NT2/D1 (cell line): ENCODE results near the gene NIPBL.

ENCODE experiments used
- DNase-seq: peaks from one replicate; pipeline ENCODE4 v3.0.0-alpha.2; 2011; ENCODE audit warnings: low read depth, low spot score
- H3K27me3 ChIP-seq: 2 replicates; pipeline ENCODE4 v1.6.0; 2011; ENCODE audit warnings: mild to moderate bottlenecking; ENCODE audit not compliant: insufficient read length, insufficient read depth
- H3K36me3 ChIP-seq: 2 replicates; pipeline ENCODE4 v1.6.1; 2011; ENCODE audit warnings: mild to moderate bottlenecking, low read length, mixed read lengths; ENCODE audit not compliant: insufficient read depth, insufficient read length
- H3K4me1 ChIP-seq: 2 replicates; pipeline ENCODE4 v1.5.1; 2011; ENCODE audit not compliant: insufficient read depth, insufficient read length
- H3K4me3 ChIP-seq: 2 replicates; pipeline ENCODE4 v1.5.1; 2011; ENCODE audit warnings: low read depth; ENCODE audit not compliant: insufficient read length
- H3K9ac ChIP-seq: 2 replicates; pipeline ENCODE4 v1.6.0; 2011; ENCODE audit warnings: low read depth; ENCODE audit not compliant: insufficient read length
- H3K9me3 ChIP-seq: 2 replicates; pipeline ENCODE4 v1.5.1; 2011; ENCODE audit warnings: mild to moderate bottlenecking, low read length; ENCODE audit not compliant: insufficient read depth
- SUZ12 ChIP-seq: IDR thresholded peaks from 2 replicates; pipeline ENCODE4 v1.6.1; 2011; ENCODE audit not compliant: insufficient read length, insufficient read depth; ENCODE audit errors: extremely low read depth
- YY1 ChIP-seq: IDR thresholded peaks from 2 replicates; pipeline ENCODE4 v1.6.1; 2011; ENCODE audit not compliant: insufficient read length, insufficient read depth
- ZNF274 ChIP-seq: IDR thresholded peaks from 2 replicates; pipeline ENCODE4 v1.6.1; 2011; ENCODE audit warnings: mild to moderate bottlenecking, low read depth, low read length

Gene NIPBL

DNA sequence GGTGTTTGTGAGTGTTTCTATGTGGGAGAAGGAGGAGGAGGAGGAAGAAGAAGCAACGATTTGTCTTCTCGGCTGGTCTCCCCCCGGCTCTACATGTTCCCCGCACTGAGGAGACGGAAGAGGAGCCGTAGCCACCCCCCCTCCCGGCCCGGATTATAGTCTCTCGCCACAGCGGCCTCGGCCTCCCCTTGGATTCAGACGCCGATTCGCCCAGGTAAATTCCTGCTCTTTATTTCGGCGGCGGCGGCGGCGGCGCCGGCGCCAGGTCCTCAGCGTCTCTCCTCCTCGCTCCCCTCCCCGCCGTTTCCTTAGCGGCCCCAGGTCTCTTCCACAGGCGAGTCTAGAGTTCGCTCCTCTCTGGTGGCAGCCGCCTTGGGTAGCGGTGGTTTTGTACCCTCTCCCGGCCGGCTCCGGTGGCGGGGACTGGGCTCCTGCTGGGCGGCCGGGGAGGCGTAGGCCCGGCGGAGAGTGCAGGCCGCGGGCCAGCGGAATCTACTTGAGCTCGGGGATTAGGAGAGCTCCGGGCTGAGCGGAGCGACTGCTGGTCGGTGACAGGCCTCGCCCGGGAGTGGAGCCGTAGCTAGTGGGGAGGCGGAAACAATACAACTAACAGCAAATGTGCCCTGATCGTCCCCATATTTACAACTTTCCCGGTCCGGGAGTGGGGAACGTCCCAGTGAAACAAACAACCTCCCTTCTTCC is 547 bp downstream of the NIPBL start:
- H3K4me1 ChIP-seq, result no peaks in the 10 kb centered on the region
- DNase-seq, result no peak
- H3K4me3 ChIP-seq, result peak overlapping the region; percentile 86

DNA sequence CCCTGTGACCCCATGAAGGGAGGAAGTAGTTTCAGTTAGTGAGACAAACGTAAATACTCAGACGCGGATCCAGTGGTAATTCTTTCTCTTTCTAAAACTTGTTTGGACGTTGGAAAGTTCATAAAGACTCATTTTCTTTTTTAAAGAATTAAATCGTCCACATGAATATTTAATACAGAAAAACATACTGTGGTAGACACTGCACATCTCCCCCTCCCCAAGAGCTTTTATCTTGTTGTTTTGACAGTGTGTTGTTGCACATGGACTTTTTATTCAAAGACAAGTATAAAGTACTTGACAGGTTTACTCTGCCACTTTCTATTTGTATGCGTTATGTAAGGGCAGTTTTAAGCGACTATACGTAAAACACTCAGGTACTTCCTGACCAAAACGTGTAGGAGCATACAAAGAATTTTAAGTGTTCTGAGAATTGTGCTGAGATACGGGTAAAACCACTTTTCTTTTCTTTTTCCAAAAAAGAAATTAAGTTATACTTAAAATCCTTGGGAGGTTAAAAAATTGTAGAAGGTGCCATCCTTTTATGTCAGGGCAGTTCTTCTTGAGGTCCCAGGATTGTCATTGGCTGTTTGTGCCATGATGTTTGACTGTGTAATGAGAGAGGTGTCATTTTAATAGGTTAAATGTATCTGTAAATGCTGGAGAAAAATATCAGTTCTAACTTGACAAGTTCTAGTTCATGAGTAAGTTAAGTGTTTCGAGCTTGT is 1.3 kb downstream of the NIPBL start:
- TF ChIP-seq ZNF274 (no peak), YY1 (no peak), SUZ12 (no peak)
- Histone ChIP-seq H3K4me3 (peak overlapping the region; percentile 86), H3K36me3 (no peaks in the 10 kb centered on the region), H3K27me3 (no peaks in the 10 kb centered on the region), H3K4me1 (no peaks in the 10 kb centered on the region), H3K9me3 (no peaks in the 10 kb centered on the region), H3K9ac (peak overlapping the region; percentile 92)
- DNase-seq, result no peak

More for the DNA sequence above, 547 bp downstream of the NIPBL start:
- Histone ChIP-seq H3K9ac (peak overlapping the region; percentile 92), H3K27me3 (no peaks in the 10 kb centered on the region), H3K36me3 (no peaks in the 10 kb centered on the region), H3K9me3 (no peaks in the 10 kb centered on the region)
- TF ChIP-seq YY1, result no peak
- TF ChIP-seq ZNF274, result no peak
- no peak for TF ChIP-seq SUZ12

DNA sequence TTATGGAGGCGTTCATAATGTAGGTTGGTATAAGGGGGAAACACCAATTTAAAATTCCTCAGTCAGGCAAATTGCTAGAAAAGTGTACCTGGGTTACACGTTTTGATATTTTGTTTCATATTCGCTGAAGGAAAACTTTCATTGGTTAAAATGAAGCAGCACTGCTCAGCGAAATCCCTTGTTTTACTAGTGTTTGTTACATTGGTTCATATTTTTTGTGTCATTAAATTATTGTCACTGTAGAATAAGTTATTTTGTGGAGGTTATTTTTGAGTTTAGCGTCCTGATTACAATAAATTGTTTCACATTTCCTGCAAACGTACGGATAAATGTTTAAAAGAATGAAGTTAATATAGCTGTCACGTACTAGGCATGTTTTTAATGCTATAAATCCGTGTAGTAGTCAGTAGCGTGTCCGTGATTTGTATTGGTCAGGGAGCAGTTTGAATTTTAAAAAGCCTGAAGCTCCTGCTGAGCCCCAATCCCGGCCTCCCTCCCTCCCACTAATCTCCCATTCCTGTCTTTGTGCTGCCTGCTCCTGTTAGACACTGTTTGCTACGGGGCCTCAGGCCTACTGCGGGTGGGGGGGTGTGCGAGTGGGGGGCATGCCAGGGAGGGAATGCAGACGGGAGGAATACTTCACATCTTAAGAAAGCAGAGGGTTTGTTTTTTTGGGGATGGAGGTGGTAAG is 2.0 kb downstream of the NIPBL start:
- peak overlapping the region; percentile 51 for H3K9ac ChIP-seq
- no peaks in the 10 kb centered on the region for H3K36me3 ChIP-seq
- TF ChIP-seq SUZ12 (no peak), ZNF274 (no peak), YY1 (no peak)
- no peaks in the 10 kb centered on the region for H3K27me3 ChIP-seq
- H3K4me1 ChIP-seq, result no peaks in the 10 kb centered on the region
- H3K9me3 ChIP-seq, result no peaks in the 10 kb centered on the region
- DNase-seq, result no peak
- peak overlapping the region; percentile 86 for H3K4me3 ChIP-seq

DNA sequence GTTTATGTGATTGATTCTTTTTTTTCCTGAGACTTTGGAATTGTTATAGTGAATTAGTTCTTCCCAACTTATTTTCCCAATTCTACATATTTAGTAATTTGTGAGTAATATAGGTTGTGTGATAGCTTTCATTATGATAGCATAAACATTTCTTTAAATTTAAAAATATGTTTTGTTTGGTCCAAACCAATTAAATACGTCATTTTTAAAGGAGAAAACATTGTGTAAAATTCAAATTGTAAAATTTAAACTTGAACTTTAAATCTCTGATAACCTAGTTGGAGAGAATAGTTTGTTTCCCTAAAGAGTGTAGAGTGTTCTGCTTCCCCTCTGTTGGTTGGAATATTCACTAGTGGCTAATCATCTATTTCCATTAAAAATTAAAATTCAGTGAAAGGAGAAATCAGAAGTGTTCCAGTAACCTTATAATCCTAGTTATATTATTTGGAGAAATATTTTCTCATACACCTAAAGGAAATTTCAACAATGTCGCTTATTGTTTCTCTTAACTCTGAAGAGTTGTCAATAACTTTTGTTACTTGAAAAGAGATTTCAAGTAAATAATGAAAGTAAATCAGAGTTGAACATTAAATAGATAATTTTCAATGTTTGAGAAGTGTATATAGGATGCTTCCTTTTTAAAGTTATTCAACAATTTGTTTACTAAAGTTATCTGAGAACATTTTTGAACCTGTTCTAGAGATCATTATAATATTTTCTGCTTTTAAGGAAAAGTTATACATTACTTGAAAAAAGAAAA is 2.9 kb downstream of the NIPBL start:
- no peaks in the 10 kb centered on the region for H3K9me3 ChIP-seq
- TF ChIP-seq SUZ12 (no peak), ZNF274 (no peak), YY1 (no peak)
- no peak overlapping the region for H3K9ac ChIP-seq
- peak overlapping the region; percentile 18 for H3K4me3 ChIP-seq
- H3K36me3 ChIP-seq, result no peaks in the 10 kb centered on the region
- H3K27me3 ChIP-seq, result no peaks in the 10 kb centered on the region
- no peak for DNase-seq
- no peaks in the 10 kb centered on the region for H3K4me1 ChIP-seq

DNA sequence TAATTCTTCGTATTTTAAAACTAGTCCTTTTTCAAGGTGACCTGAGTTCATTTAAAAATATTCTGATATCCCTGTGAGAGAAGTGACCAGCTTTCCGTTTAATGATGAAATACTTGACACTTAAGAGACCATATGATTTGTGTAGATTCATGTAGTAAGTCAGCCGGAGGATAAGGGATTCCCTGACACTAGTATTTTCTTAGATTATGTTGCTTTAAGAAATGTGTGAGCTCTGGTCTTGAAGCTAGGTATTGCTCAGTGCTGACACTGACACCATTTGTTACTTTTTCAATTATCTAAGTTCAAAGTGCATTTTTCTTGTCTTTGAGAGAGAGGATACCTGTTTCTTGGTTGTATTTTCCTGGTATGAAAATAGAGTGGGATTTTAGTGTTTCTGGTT is 4.2 kb downstream of the NIPBL start:
- Histone ChIP-seq H3K27me3 (no peaks in the 10 kb centered on the region), H3K4me1 (no peaks in the 10 kb centered on the region), H3K9me3 (no peaks in the 10 kb centered on the region), H3K4me3 (no peak overlapping the region), H3K36me3 (peaks cover 9% of the 10 kb centered on the region), H3K9ac (no peak overlapping the region)
- TF ChIP-seq YY1 (no peak), SUZ12 (no peak), ZNF274 (no peak)
- DNase-seq, result no peak

DNA sequence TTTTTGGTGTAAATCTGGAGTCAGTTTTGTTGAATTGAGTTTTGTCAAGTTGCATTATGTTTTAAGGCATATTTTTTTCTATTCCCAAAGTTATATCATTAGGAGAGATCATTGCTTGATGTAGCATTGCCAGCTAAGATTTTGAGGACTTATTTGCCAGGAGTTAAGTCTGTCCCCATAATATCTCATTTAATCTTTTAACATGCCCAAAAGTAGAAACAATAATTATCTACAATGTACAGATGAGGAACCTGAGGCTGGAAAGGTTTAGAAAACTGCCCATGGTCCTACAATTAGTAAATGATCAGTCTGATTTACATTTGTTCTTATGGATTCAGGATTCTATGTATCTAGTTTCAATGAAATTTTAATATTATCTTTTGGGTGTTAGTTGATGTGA is 4.7 kb downstream of the NIPBL start:
- TF ChIP-seq SUZ12 (no peak), ZNF274 (no peak), YY1 (no peak)
- no peak overlapping the region for H3K4me3 ChIP-seq
- no peaks in the 10 kb centered on the region for H3K9me3 ChIP-seq
- peaks cover 15% of the 10 kb centered on the region for H3K36me3 ChIP-seq
- H3K9ac ChIP-seq, result no peak overlapping the region
- H3K4me1 ChIP-seq, result no peaks in the 10 kb centered on the region
- no peak for DNase-seq
- no peaks in the 10 kb centered on the region for H3K27me3 ChIP-seq
